Measurements from ENCODE around the gene IBTK.

GRCh38 chr6:82259389-82259788, 11.8 kb upstream of the IBTK start:
- TF ChIP-seq POLR2AphosphoS5 (IDR thresholded peaks at IDR 0.05), result no peak
- no peak for TF ChIP-seq CTCF (IDR thresholded peaks at IDR 0.05)
- no peak for TF ChIP-seq POLR2A (IDR thresholded peaks at IDR 0.05)
- TF ChIP-seq EP300 (IDR thresholded peaks at IDR 0.05), result no peak

All from sigmoid colon (tissue), 4 donors.